Activated CD4-positive, alpha-beta T cell treated with anti-CD3 and anti-CD28 coated beads, Interleukin-2, amount 10 ng/mL, durations not matched to agents 7 days and 5 days (primary cell): ENCODE measurements around the gene OR6C68. TPM values are rescaled to one million over a fixed set of nuclear protein-coding genes. Genes with fewer than 3 reads are reported as not detected.
"Not testable (repeated sequence)": the region's sequence is repeated elsewhere in the genome, so short reads cannot be mapped to it uniquely, and the experiment has no call there.

Experiments used
- CTCF ChIA-PET: fragments of 350-600 bp; sonication (Branson Sonifier 250); formaldehyde crosslinking; loops from one replicate; lab custom pipeline; 2021; ENCODE audit warnings: antibody characterized with exemption; lab: Charles Lee
- POLR2A ChIA-PET: fragments of 350-600 bp; sonication (Branson Sonifier 250); formaldehyde crosslinking; loops from one replicate; lab custom pipeline; 2021; ENCODE audit warnings: antibody characterized with exemption; lab: Charles Lee
- DNase-seq: peaks from one replicate; pipeline ENCODE4 v3.0.0-alpha.2; 2020
- H3K27ac Mint-ChIP-seq: one replicate; pipeline ENCODE4 v1.8.0; 2021; ENCODE audit warnings: mild to moderate bottlenecking, moderate library complexity, mixed read lengths
- H3K27me3 Mint-ChIP-seq: one replicate; pipeline ENCODE4 v1.8.0; 2021; ENCODE audit warnings: mixed read lengths
- H3K36me3 Mint-ChIP-seq: one replicate; pipeline ENCODE4 v1.8.0; 2021; ENCODE audit warnings: low read depth, mixed read lengths
- H3K4me1 Mint-ChIP-seq: one replicate; pipeline ENCODE4 v1.8.0; 2021; ENCODE audit warnings: mixed read lengths
- H3K4me3 Mint-ChIP-seq: one replicate; pipeline ENCODE4 v1.8.0; 2021; ENCODE audit warnings: mild to moderate bottlenecking, moderate library complexity, mixed read lengths
- H3K9me3 Mint-ChIP-seq: one replicate; pipeline ENCODE4 v1.8.0; 2021; ENCODE audit warnings: mixed read lengths
- total RNA-seq, 2 experiments: library from RNA; stranded (reverse); gene quantifications; one replicate each; pipeline ENCODE4 v1.2.3, GENCODE V29; 2021

The OR6C68 gene
- not detected for total RNA-seq

- DNase-seq: no peak
- H3K4me1 Mint-ChIP-seq: no peaks in the 10 kb centered on the region
- H3K36me3 Mint-ChIP-seq: no peaks in the 10 kb centered on the region
- H3K4me3 Mint-ChIP-seq: no peak within 1 kb of the TSS
- H3K27ac Mint-ChIP-seq: no peak within 1 kb of the TSS
- H3K9me3 Mint-ChIP-seq: no peaks in the 10 kb centered on the region
- peaks cover 7% of the 10 kb centered on the region for H3K27me3 Mint-ChIP-seq
- POLR2A ChIA-PET: no interaction called here
- CTCF ChIA-PET: interaction anchor here (0.8 to 1.7 kb wide), 2 partner anchors 69 to 154 kb away, joined by 3 read pairs; no protein-coding TSS in a partner anchor
Observed at GRCh38 chr12:55492078-55492477, at the start of gene OR6C68. OR6C68 (plus strand) TSS chr12:55492378; CDS start chr12:55492378, 0 bp downstream.

GRCh38 chr12:55443776-55444175 lies 48.4 kb upstream of the OR6C68 start, which contains the start of gene OR6C2:
OR6C2 (plus strand) TSS chr12:55444076; CDS start chr12:55452214, 8,138 bp downstream.
- H3K9me3 Mint-ChIP-seq: peaks cover 6% of the 10 kb centered on the region
- no peak within 1 kb of the TSS for H3K4me3 Mint-ChIP-seq
- POLR2A ChIA-PET: no interaction called here
- no peak for DNase-seq
- H3K27ac Mint-ChIP-seq: no peak within 1 kb of the TSS
- H3K4me1 Mint-ChIP-seq: no peaks in the 10 kb centered on the region
- CTCF ChIA-PET: no interaction called here
- H3K36me3 Mint-ChIP-seq: no peaks in the 10 kb centered on the region
- H3K27me3 Mint-ChIP-seq: peaks cover 10% of the 10 kb centered on the region

GRCh38 chr12:55445357-55445756 lies 46.8 kb upstream of the OR6C68 start:
- Mint-ChIP-seq H3K9me3 (peaks cover 5% of the 10 kb centered on the region), H3K36me3 (no peaks in the 10 kb centered on the region), H3K4me3 (no peak overlapping the region), H3K27me3 (peaks cover 10% of the 10 kb centered on the region), H3K4me1 (no peaks in the 10 kb centered on the region), H3K27ac (no peak overlapping the region)
- ChIA-PET CTCF (no interaction called here), POLR2A (no interaction called here)
- DNase-seq: no peak

- POLR2A ChIA-PET: no interaction called here
- Mint-ChIP-seq H3K9me3 (peaks cover 3% of the 10 kb centered on the region), H3K4me1 (no peaks in the 10 kb centered on the region), H3K36me3 (no peaks in the 10 kb centered on the region), H3K27ac (no peak overlapping the region), H3K27me3 (peaks cover 8% of the 10 kb centered on the region), H3K4me3 (no peak overlapping the region)
- CTCF ChIA-PET: no interaction called here
- DNase-seq: no peak
Observed at GRCh38 chr12:55446326-55446725, 45.9 kb upstream of the OR6C68 start.

GRCh38 chr12:55448825-55449224 lies 43.4 kb upstream of the OR6C68 start:
- POLR2A ChIA-PET: no interaction called here
- no peak overlapping the region for H3K27ac Mint-ChIP-seq
- H3K4me1 Mint-ChIP-seq: no peaks in the 10 kb centered on the region

GRCh38 chr12:55464926-55465325 lies 27.3 kb upstream of the OR6C68 start:
- peaks cover 14% of the 10 kb centered on the region for H3K27me3 Mint-ChIP-seq
- DNase-seq, POLR2A ChIA-PET, H3K4me3 Mint-ChIP-seq, H3K9me3 Mint-ChIP-seq, H3K27ac Mint-ChIP-seq, H3K36me3 Mint-ChIP-seq, H3K4me1 Mint-ChIP-seq, CTCF ChIA-PET: not testable (repeated sequence)

More at GRCh38 chr12:55448825-55449224, 43.4 kb upstream of the OR6C68 start:
- Mint-ChIP-seq H3K9me3 (no peaks in the 10 kb centered on the region), H3K36me3 (no peaks in the 10 kb centered on the region), H3K27me3 (peaks cover 2% of the 10 kb centered on the region), H3K4me3 (no peak overlapping the region)
- CTCF ChIA-PET: interaction anchor here (0.6 kb wide), 1 partner anchor 207 kb away, joined by 3 read pairs; no protein-coding TSS in a partner anchor
- DNase-seq: no peak

- Mint-ChIP-seq H3K4me1 (no peaks in the 10 kb centered on the region), H3K9me3 (no peaks in the 10 kb centered on the region), H3K36me3 (no peaks in the 10 kb centered on the region), H3K27me3 (peaks cover 14% of the 10 kb centered on the region), H3K4me3 (no peak overlapping the region), H3K27ac (no peak overlapping the region)
- POLR2A ChIA-PET: no interaction called here
- no peak for DNase-seq
- CTCF ChIA-PET: no interaction called here
Observed at GRCh38 chr12:55467836-55468235, 24.3 kb upstream of the OR6C68 start.

GRCh38 chr12:55469291-55469690 lies 22.9 kb upstream of the OR6C68 start:
- Mint-ChIP-seq H3K27ac (no peak overlapping the region), H3K9me3 (no peaks in the 10 kb centered on the region), H3K4me3 (no peak overlapping the region), H3K27me3 (peaks cover 14% of the 10 kb centered on the region), H3K36me3 (no peaks in the 10 kb centered on the region), H3K4me1 (no peaks in the 10 kb centered on the region)
- ChIA-PET POLR2A (no interaction called here), CTCF (no interaction called here)
- DNase-seq: no peak

- no peaks in the 10 kb centered on the region for H3K36me3 Mint-ChIP-seq
- no peak within 1 kb of the TSS for H3K4me3 Mint-ChIP-seq
- CTCF ChIA-PET: no interaction called here
- POLR2A ChIA-PET: no interaction called here
- H3K9me3 Mint-ChIP-seq: no peaks in the 10 kb centered on the region
- H3K27ac Mint-ChIP-seq: no peak within 1 kb of the TSS
- peaks cover 16% of the 10 kb centered on the region for H3K27me3 Mint-ChIP-seq
- H3K4me1 Mint-ChIP-seq: no peaks in the 10 kb centered on the region
- DNase-seq: no peak
Observed at GRCh38 chr12:55470088-55470829, 21.9 kb upstream of the OR6C68 start, which contains the start of gene OR6C70. OR6C70 (minus strand) TSS chr12:55470138; CDS start chr12:55470138, 0 bp downstream.

GRCh38 chr12:55472264-55472663 lies 19.9 kb upstream of the OR6C68 start:
- H3K27ac Mint-ChIP-seq: no peak overlapping the region
- POLR2A ChIA-PET: no interaction called here
- no peaks in the 10 kb centered on the region for H3K9me3 Mint-ChIP-seq
- CTCF ChIA-PET: no interaction called here
- no peak overlapping the region for H3K4me3 Mint-ChIP-seq
- no peaks in the 10 kb centered on the region for H3K4me1 Mint-ChIP-seq
- no peaks in the 10 kb centered on the region for H3K36me3 Mint-ChIP-seq
- no peak for DNase-seq
- H3K27me3 Mint-ChIP-seq: peaks cover 17% of the 10 kb centered on the region

GRCh38 chr12:55479136-55479535 lies 13.0 kb upstream of the OR6C68 start:
- H3K36me3 Mint-ChIP-seq, DNase-seq, CTCF ChIA-PET, H3K4me3 Mint-ChIP-seq, H3K27me3 Mint-ChIP-seq, H3K4me1 Mint-ChIP-seq, POLR2A ChIA-PET, H3K9me3 Mint-ChIP-seq, H3K27ac Mint-ChIP-seq: not testable (repeated sequence)

- H3K27me3 Mint-ChIP-seq, H3K4me3 Mint-ChIP-seq, H3K9me3 Mint-ChIP-seq, H3K4me1 Mint-ChIP-seq, DNase-seq, H3K27ac Mint-ChIP-seq, POLR2A ChIA-PET, H3K36me3 Mint-ChIP-seq, CTCF ChIA-PET: not testable (repeated sequence)
Observed at GRCh38 chr12:55484284-55484683, 7.9 kb upstream of the OR6C68 start.

- Mint-ChIP-seq H3K27ac (no peak overlapping the region), H3K4me3 (no peak overlapping the region), H3K9me3 (no peaks in the 10 kb centered on the region), H3K36me3 (no peaks in the 10 kb centered on the region), H3K4me1 (peaks cover 2% of the 10 kb centered on the region), H3K27me3 (peaks cover 7% of the 10 kb centered on the region)
- POLR2A ChIA-PET: no interaction called here
- no peak for DNase-seq
- CTCF ChIA-PET: no interaction called here
Observed at GRCh38 chr12:55495490-55495889, 3.3 kb downstream of the OR6C68 start.
